Gastroesophageal sphincter (tissue), 3 donors: ENCODE results near the gene SH3RF1.

Experiments
- CTCF ChIP-seq, 4 experiments: fragments of 200-600 bp in 2 of 4; fragments of 450-650 bp in 2 of 4; sonication (generic) in 1 of 4; IDR thresholded peaks; one replicate each; pipeline ENCODE4 v1.5.1; 2017 to 2019; ENCODE audit warnings: antibody characterized with exemption in 4 of 4, mild to moderate bottlenecking in 2 of 4, moderate library complexity in 2 of 4
- POLR2AphosphoS5 ChIP-seq: sonication (generic); formaldehyde crosslinking; IDR thresholded peaks from one replicate; pipeline ENCODE4 v1.6.1; 2017; ENCODE audit warnings: antibody characterized with exemption

GRCh38 chr4:169246279-169246678, 24.5 kb downstream of the SH3RF1 start:
- TF ChIP-seq CTCF (IDR thresholded peaks at IDR 0.05) (no peak), POLR2AphosphoS5 (no peak)
